HEK293T (cell line): ENCODE data around the gene PHF14.
"Not testable (repeated sequence)": the region's sequence is repeated elsewhere in the genome, so short reads cannot be mapped to it uniquely, and the experiment has no call there.

Source experiments
- CTCF ChIA-PET: fragments of 350-600 bp; formaldehyde crosslinking; extraction: SDS; loops from one replicate; lab custom pipeline; 2021; ENCODE audit warnings: antibody characterized with exemption, inconsistent platforms; lab: Yijun Ruan, JAX
- POLR2A ChIA-PET: fragments of 350-600 bp; formaldehyde crosslinking; extraction: SDS; loops from one replicate; lab custom pipeline; 2020; ENCODE audit warnings: antibody characterized with exemption, inconsistent platforms; lab: Yijun Ruan, JAX
- DNase-seq: peaks from one replicate; pipeline ENCODE4 v3.0.0; 2012; ENCODE audit warnings: mixed read lengths; ENCODE audit errors: extremely low spot score
- ARNT ChIP-seq: fragments of 450-650 bp; IDR thresholded peaks from 2 replicates; pipeline ENCODE4 v1.6.1; 2017; ENCODE audit warnings: mild to moderate bottlenecking
- BHLHE40 ChIP-seq: fragments of 450-650 bp; IDR thresholded peaks from 2 replicates; pipeline ENCODE4 v1.6.1; 2016; ENCODE audit warnings: mild to moderate bottlenecking, moderate library complexity, borderline replicate concordance
- CTBP1 ChIP-seq: fragments of 450-650 bp; IDR thresholded peaks from 2 replicates; pipeline ENCODE4 v1.6.1; 2016; ENCODE audit warnings: borderline replicate concordance
- ELF4 ChIP-seq: fragments of 450-650 bp; IDR thresholded peaks from 2 replicates; pipeline ENCODE4 v1.6.1; 2017; ENCODE audit warnings: antibody characterized with exemption
- FOXA1 ChIP-seq: fragments of 450-650 bp; IDR thresholded peaks from 2 replicates; pipeline ENCODE4 v1.6.1; 2016; ENCODE audit warnings: mild to moderate bottlenecking
- FOXK2 ChIP-seq: fragments of 450-650 bp; IDR thresholded peaks from 2 replicates; pipeline ENCODE4 v1.6.1; 2016; ENCODE audit warnings: mild to moderate bottlenecking
- FOXM1 ChIP-seq: fragments of 450-650 bp; IDR thresholded peaks from 2 replicates; pipeline ENCODE4 v1.6.1; 2017; ENCODE audit warnings: mild to moderate bottlenecking, borderline replicate concordance
- HDGF ChIP-seq: fragments of 450-650 bp; IDR thresholded peaks from 2 replicates; pipeline ENCODE4 v1.6.1; 2017; ENCODE audit warnings: antibody characterized with exemption, borderline replicate concordance
- L3MBTL2 ChIP-seq: fragments of 450-650 bp; conservative IDR thresholded peaks from 2 replicates; pipeline ENCODE4 v1.6.1; 2016; ENCODE audit warnings: mild to moderate bottlenecking
- LEF1 ChIP-seq: fragments of 450-650 bp; IDR thresholded peaks from 2 replicates; pipeline ENCODE4 v1.6.1; 2017; ENCODE audit warnings: mild to moderate bottlenecking, borderline replicate concordance
- NFRKB ChIP-seq: fragments of 450-650 bp; IDR thresholded peaks from 2 replicates; pipeline ENCODE4 v1.6.1; 2016; ENCODE audit warnings: mild to moderate bottlenecking, moderate library complexity
- SP1 ChIP-seq: fragments of 450-650 bp; IDR thresholded peaks from 2 replicates; pipeline ENCODE4 v1.6.1; 2017
- SUZ12 ChIP-seq: fragments of 450-650 bp; IDR thresholded peaks from 2 replicates; pipeline ENCODE4 v1.6.1; 2016; ENCODE audit warnings: mild to moderate bottlenecking
- TARDBP ChIP-seq: fragments of 450-650 bp; IDR thresholded peaks from 2 replicates; pipeline ENCODE4 v1.6.1; 2016
- ZNF384 ChIP-seq: fragments of 450-650 bp; IDR thresholded peaks from 2 replicates; pipeline ENCODE4 v1.6.1; 2016
- TF ChIP-seq, protein P1 (sequence below): fragments of 450-650 bp; IDR thresholded peaks from 2 replicates; pipeline ENCODE4 v1.6.1; 2016

The PHF14 gene

DNA sequence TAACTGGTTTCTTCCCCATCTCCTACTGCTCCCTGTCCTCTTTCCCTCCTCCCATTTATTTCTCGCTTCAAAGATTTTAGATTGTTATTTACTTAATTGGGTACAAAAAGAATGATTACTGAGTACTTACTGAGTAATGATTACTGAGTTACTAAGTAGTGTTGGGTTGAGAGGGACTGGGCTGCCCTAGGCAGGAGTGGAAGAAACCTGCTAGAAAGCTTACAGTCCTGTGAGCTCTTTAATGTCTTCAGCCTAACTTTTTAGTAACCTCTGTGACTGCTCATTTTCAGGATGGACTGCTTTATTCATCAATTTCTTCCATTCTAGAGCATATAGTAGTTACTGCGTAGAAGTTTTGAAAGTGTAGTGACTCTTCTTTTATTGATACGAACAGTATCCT, 7.6 kb downstream of the PHF14 start:
- no peak for DNase-seq
- CTCF ChIA-PET: no interaction called here
- TF ChIP-seq L3MBTL2: no peak
- TF ChIP-seq BHLHE40: no peak
- TF ChIP-seq, protein P1, sequence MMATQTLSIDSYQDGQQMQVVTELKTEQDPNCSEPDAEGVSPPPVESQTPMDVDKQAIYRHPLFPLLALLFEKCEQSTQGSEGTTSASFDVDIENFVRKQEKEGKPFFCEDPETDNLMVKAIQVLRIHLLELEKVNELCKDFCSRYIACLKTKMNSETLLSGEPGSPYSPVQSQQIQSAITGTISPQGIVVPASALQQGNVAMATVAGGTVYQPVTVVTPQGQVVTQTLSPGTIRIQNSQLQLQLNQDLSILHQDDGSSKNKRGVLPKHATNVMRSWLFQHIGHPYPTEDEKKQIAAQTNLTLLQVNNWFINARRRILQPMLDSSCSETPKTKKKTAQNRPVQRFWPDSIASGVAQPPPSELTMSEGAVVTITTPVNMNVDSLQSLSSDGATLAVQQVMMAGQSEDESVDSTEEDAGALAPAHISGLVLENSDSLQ: no peak
- TF ChIP-seq TARDBP: no peak
- no peak for TF ChIP-seq ZNF384
- POLR2A ChIA-PET: no interaction called here

- POLR2A ChIA-PET, CTCF ChIA-PET, DNase-seq: not testable (repeated sequence)
Measured at GRCh38 chr7:10990748-10991147, 17.1 kb downstream of the PHF14 start.

GRCh38 chr7:10995482-10996166, 22.0 kb downstream of the PHF14 start:
- CTCF ChIA-PET, DNase-seq, POLR2A ChIA-PET: not testable (repeated sequence)

DNA sequence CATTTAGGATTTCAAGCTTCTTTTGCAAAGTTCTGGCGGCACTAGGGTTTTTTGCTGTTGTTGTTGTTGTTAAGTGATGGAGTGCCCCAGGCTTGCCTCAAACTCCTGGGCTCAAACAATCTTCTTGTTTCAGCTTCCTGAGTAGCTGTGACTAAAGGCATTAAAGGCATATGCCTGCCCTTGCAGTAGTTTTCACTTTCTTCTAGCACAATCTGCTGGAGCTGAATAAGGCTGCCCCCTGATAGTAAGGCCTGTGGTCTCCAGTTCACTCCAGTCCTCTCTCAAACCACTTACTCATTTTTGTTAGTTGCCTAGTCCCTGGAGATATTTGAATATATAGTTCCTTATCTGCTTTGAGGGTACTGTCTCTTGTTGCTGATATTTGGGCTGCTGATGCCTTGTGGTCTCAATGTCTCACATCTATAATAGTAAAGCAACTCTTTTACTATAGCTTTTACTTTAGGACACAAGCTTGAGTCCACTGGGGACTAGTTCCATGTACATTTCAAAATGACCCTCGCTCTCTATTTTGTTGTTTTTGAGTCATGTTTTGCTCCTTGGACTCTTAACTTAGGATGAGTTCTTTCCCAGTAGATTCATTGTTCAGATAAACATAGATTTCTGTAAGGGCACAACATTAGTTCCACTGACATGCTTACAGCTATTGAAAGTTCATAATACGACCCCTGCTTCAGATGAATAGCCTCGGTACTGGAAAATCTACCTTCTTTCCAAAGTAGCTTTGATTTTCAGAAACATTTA, 25.5 kb downstream of the PHF14 start:
- CTCF ChIA-PET: no interaction called here
- no peak for DNase-seq
- TF ChIP-seq FOXK2 (no peak), NFRKB (no peak), ARNT (no peak), ELF4 (no peak), ZNF384 (no peak), HDGF (no peak), BHLHE40 (no peak)
- POLR2A ChIA-PET: no interaction called here

DNA sequence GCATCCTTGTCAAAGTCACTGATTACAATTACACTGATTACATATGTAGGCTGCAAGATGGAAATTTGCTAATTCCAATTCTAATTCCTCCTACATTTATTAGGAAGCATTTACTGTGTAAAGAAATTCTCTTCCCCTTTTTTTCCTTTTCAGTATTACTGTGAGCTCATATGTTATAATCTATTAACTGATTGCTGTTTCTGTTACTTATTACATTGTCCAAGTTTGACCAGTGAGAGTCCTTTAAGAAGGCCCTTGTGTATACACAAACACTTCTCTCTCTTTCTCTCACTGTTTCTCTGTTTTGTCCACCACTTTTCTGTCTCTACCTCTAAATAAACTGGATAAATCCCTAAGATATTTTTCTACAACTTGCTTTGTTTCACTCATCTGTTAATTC, 31.5 kb downstream of the PHF14 start:
- CTCF ChIA-PET: no interaction called here
- DNase-seq: no peak
- no peak for TF ChIP-seq SUZ12
- no peak for TF ChIP-seq L3MBTL2
- TF ChIP-seq NFRKB: no peak
- TF ChIP-seq HDGF: no peak
- TF ChIP-seq ZNF384: no peak
- TF ChIP-seq FOXK2: no peak
- TF ChIP-seq LEF1: no peak
- POLR2A ChIA-PET: no interaction called here

GRCh38 chr7:11006291-11006690, 32.6 kb downstream of the PHF14 start:
- CTCF ChIA-PET: no interaction called here
- TF ChIP-seq NFRKB: no peak
- TF ChIP-seq ELF4: no peak
- no peak for TF ChIP-seq CTBP1
- no peak for TF ChIP-seq FOXM1
- TF ChIP-seq, protein P1: no peak
- TF ChIP-seq BHLHE40: no peak
- no peak for TF ChIP-seq LEF1
- TF ChIP-seq L3MBTL2: no peak
- TF ChIP-seq TARDBP: no peak
- no peak for TF ChIP-seq ARNT
- no peak for TF ChIP-seq FOXK2
- no peak for TF ChIP-seq SUZ12
- TF ChIP-seq FOXA1: no peak
- no peak for DNase-seq
- POLR2A ChIA-PET: no interaction called here

DNA sequence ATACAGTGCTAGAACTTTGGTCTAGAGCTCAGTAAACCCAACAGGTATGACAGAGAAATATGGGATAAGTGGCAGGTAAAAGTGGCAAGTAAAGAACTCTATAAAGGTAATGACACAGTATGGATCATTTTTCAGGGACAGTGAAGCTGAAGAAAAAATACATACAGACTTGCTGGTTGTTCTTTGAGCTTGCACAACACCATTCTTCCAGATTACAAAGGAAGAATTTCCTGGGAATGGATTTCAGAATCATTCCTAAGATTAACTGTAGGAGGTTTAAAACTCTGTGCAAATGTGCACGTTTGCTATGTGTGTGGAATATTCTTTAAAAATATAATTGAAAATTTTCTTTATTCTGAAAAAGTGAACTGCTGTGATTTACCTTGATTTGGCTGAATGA, 36.0 kb downstream of the PHF14 start:
- DNase-seq: no peak
- no peak for TF ChIP-seq L3MBTL2
- TF ChIP-seq FOXM1: no peak
- no peak for TF ChIP-seq ARNT
- TF ChIP-seq, protein P1: no peak
- TF ChIP-seq ELF4: no peak
- TF ChIP-seq LEF1: no peak
- TF ChIP-seq NFRKB: no peak
- TF ChIP-seq ZNF384: no peak
- TF ChIP-seq CTBP1: no peak
- TF ChIP-seq SUZ12: no peak
- no peak for TF ChIP-seq FOXK2
- no peak for TF ChIP-seq HDGF
- TF ChIP-seq SP1: no peak
- TF ChIP-seq TARDBP: no peak
- ChIA-PET CTCF (no interaction called here), POLR2A (no interaction called here)
